NCI-H748 treated with DMSO at 0.1 percent for 48 hours (cell line): Measurements from ENCODE around the gene PARL.
A peak's percentile ranks its signal among the peaks of the same experiment; 100 is the strongest.

Experiments
- DNase-seq: peaks from one replicate; lab custom pipeline; 2025; lab: John Stamatoyannopoulos, UW

The PARL gene

DNA sequence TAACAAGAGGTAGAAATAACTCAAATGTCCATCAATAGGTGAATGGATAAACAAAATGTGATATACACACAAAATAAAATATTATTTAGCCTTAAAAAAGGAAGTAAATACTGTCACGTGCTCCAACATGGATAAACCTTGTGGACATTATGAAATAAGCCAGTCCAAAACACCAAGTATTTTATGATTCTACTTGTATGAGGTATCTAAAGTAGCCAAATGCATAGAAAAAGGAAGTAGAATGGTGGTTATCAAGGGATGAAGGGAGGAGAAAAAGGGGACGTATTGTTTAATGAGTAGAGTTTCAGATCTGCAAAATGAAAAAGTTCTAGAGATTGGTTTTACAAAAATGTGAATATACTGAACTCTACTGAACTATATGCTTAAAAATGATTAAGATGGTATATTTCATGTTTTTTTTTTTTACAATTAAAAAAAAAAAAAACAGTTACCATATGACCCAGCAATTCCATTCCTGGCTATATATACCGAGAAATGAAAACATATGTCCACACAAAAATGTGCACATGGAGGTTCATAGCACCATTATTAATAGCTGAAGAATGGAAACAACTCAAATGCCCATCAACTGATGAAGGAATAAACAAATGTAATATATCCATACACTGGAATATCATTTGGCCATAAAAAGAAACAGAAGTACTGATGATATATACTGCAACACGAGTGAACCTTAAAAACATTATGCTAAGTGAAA is 30.2 kb downstream of the PARL start:
- no peak for DNase-seq

DNA sequence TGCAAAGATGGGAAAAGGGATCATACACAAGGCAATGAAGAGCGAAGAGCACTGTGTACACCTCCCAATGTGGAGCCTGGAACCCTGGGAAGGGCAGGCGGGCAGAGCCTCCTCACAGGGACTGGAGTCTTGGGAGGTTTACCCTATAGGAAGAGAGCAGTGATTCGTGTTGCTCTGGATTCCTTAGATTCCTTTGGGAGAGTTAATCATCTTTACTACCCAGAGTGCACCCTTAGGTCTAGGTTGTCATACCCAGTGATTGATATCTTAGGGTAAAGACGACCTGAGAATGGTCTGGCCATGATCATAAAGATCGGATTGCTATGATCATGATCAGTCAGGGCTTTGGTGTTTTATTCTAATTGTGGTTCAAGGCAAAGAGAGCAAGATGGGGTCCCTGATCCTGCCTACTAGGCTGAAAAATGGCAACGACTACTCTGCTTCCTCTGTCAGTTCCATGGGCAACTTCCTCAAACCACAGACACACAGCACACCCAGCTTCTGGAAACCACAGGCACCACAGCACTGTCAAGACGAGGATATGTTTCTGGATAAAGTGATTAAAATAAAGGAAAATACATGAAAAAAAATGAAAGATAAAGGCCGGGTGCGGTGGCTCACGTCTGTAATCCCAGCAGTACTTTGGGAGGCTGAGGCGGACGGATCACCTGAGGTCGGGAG is 38.9 kb downstream of the PARL start:
- no peak for DNase-seq

DNA sequence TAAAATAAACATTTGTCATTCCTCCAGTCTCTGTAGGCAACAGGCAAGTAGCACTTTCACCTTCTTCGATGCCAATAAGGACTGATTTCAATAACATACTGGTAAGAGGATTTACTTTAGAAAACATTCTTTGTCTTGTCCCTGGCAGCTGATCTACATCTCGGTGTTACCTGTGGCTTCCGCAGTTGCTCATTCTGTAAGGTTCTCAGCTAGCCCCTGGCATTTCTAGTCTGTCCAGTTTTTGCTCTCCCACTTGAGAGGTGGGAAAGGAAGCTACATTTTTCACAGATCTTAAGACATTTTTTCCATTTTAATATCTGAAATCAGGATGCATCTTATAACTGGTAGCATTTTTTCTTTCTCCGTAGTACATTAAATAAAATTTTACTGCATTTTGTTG is 39.6 kb downstream of the PARL start:
- DNase-seq = no peak

DNA sequence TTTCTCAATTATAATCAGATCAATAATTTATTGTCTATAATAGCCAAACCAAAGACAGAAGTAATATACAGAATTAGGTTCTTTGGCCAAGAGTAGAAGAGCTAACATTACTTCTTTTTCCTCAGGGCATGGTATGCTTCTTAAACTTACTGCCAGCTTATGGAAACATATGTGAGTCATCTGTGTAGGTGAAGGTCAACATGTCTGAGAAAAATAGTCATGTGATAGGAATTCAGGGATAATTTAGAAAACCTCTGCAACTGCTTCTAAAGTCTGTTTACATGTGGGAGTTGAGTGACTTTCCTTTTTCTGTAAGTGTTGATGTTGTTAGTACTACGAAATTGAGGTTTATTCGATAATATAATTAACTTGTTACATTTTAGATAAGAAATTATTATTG is 40.1 kb downstream of the PARL start:
- no peak for DNase-seq

DNA sequence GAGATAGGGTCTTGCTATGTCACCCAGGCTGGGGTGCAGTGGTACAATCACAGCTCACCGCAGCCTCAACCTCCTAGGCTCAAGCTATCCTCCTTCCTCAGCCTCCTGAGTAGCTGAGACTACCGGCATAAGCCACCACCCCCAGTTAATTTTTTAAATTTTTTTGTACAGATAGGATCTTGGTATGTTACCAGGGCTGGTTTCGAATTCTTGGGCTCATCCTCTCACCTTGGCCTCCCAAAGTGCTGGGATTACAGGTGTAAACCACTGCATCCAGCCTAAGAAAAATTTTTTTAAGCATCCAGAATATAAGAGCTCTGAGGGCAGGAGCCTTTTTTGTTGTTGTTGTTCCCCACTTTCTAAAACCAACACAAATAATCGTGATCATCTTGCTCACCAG is 44.9 kb downstream of the PARL start:
- DNase-seq = no peak

DNA sequence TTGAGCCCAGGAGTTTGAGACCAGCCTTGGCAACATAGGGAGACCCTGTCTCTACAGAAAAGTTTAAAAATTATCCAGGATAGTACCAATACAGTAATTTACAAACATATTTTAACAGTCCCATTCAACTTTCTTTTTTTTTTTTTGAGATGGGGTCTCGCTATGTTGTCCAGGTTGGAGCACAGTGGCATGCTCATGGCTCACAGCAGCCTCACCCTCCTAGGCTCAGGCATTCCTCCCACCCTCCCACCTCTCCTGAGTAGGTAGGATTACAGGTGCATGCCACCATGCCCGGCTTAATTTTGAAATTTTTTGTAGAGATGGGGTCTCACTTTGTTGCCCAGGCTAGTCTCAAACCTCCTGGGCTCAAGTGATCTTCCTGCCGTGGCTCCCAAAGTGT is 46.8 kb downstream of the PARL start:
- no peak for DNase-seq

DNA sequence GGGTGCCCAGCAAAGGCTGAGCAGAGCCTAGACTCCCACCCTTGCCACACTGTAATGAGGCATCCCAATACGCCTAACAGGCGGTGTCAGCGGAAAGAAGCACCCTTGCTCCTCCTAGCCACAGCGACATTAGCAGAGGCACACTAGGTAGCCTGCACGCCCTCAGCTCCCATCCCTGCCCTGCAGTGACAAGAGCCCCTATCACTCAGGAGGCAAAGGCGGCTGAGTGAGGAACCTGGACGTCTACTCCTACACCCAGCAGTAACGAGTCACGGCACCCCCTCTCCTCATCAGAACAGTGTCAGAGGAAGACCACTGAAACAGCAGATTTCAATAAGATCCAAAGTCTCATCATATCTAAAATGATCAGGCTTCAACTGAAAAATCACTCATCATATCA is 47.3 kb downstream of the PARL start:
- DNase-seq = no peak

DNA sequence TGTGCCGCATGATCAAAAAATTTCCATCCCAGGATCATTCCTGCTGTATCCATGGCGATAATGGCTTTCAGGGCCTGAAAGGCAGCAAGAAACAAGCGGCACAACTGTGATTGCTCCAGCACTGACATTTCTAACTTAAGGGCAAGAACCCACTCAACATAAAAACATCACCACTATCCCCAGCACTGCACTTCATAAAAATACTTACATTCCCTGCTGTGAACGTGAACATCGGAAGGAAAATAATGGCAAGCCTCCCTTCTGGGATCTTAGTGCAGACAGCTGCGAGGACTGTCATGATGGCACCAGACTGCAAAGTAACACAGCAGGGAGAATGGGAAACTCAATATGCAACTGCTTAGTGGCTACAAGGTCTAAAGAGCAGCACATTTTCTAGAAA is 51.2 kb downstream of the PARL start:
- DNase-seq = no peak

DNA sequence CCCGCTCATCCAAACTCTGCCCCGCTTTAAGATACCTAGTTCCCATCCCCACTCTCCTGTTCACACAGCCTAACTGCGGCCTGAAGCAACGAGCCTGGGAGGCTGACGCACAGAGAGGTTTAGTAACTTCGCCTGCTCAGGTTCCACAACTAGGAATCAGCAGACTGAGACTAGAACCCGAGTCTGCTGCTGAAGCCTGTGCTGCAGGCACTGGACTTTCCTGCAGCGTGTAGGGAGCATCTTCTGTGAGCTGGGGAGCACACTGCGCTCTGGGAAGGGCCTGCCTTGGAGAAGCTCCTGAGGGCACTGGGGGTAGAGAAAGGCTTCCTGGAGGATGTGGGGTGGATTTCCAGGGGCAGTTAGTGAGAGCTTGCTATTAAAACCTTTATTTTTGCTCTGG is 54.5 kb downstream of the PARL start:
- DNase-seq = no peak

DNA sequence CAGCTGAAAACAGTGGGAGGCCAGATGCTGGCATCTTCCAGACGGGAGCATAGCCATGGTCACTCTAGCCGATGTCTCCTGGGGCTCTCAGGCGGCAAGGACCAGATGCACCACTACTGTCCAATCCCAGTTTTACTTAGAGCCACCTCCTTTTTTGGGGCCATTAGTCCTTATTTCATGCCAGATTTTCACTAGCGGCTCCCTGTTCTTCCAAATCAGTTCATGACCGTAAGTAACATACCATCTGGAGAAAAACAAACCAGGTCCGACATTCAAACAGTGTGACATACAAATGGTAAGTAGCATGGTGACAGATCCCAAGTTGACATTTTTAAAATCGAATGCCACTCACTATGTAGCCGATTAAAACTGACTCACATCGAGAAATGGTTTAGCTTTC is 55.2 kb downstream of the PARL start:
- no peak for DNase-seq

DNA sequence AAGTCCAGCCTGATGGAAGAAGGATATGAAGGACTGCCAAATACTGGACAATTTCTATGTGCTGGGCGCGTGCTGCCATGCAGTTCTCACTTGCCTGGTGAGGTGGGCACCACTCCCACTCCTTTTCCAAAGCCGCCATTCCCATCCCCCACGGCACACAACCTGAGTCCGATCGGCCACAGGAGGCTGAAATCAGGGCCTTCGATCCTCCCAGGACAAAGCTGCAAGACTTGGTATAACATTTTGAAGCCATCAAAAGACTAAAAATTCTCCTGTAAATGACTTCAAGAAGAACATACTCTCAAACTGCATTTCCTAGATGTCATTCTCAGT is 56.2 kb downstream of the PARL start:
- DNase-seq = no peak

DNA sequence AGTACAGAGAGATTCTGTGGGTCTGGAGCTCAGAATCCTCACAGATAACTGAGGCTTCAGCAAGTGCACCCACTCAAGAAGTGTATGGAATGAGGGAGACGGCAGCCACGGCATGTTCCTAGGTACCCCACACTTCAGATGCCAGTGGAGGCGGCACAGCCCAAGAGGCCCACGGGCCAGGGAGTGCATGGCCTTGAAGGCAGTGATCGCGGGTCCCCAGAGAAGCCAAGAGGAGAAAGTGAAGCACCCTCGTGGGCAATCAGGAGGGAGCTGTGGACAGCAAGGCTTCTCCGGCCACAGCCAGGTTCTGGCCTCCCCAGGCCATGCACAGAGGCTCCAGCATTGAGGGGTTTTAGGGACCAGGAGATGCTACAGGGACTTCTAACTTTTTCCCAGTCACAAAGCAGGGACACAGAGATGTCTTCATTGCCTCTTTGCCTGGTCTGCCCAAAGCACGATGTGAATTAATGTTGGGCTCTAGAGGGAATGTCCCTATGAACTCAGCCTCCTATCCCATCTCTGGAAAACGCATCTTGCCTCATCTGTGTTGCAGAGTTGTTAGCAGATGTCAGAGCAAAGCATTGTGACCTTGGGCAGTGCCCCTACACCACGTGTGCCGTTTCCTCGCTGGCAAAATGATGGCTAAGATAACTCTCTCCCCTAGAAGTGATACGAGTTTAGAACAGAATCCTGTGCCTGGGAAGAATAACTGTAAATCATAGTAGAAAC is 56.7 kb downstream of the PARL start:
- DNase-seq = no peak

DNA sequence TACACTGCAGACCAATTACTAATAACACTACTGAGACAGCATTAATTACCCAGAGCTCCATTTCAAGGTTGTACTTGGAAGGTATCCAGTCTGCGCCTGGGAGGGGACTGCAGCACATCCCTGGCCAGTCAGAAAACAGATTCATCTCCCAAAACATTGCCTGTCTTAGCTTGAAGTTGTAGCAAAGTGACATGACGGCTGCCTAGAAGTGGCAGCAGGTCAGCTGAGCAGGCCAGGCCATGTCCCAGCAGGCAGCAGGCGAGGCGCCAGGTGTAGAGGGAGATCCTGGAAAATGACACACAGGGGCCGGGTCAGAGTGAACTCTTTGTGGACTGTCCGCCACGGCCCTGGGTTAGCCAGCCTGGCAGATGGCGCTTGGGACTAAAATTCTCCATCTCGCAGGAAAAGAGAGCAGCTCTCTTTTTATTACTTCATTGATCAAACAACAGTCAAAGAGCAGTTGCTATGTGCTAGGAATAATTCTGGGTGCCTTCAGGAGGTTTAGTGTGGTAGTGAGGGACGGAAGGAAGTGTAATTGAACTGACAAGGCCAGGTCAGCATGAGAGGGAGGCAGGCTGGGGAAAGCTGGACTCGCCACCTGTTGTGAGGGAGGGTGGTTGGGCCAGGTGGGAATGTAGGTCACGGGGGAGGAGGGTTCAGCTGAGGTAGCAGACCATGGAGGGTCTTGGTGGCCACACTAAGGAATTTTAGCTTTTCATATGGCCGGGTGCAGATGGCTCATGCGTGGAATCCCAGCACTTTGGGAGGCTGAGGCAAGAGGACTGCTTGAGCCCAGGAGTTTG is 58.0 kb downstream of the PARL start:
- DNase-seq = no peak

DNA sequence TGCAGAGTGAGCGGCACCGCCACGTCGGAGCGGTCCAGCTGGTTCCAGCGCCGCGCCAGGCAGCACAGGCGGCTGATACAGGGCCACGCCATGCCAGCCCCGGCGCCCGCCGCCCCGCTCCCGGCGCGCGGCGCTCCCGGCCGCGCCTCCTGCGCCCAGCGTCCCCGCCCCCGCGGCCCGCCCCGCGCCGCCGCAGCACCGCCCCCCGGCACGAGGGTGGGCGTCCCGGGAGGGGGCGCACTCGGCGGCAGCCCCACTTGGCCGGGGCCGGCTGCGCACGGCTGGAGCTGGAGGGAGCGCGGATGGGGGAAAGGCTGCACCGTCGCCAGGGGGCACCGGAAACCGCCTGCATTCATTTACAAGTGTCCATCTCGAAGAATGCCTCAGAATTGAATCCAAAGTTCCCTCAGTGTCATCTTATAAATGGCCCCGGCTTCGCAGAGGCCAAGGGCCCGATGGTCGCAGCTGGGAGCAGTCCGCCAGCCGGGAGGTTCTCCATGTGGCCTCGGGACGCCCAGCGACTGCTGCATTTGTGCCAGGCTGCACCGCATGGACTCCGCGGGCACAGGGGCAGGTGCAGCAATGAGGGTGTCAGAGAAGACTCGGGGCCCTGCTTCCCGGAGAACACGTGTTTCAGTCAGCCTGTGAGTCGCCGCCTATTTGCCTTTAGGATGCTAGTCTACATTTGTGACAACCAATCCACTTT is 59.1 kb downstream of the PARL start, which contains the start of gene MAP6D1:
Gene MAP6D1 (minus strand): TSS at position 122 of the 706 bp plus-strand sequence. CDS start 30 bp downstream, at position 92.
- no peak for DNase-seq

DNA sequence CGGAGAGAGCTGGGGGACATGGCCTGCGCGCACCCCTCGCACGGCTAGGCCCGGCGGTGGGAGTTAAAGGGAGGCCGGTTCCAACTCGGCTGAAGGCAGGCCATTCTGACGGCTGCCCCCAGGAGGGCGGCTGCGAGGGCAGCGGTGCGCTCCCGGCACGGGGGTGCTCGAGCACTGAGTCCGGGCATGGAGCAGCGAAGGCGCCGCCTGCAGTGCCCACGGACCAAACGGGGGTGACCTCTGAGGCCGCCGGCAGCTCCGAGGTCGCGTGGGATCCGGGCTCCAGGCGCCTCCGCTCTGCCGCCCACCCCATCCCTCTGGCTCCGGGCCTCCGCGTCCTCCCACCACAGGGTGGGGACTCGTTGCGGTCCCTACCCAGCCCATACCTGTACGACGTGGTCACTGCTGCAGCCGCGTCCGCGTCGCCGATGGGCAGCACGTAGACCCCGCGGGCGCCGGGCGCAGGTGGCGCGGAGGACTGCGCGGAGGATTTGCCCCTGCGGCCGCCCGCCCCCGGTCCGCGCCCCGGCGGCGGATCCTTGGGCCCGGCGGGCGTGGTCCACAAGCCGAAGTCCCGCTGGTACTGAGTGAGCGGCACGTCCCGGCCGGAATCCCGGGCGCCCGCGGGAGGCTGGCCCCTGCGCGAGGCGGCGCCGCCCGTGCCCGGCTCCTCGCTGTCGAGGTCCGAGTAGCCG is 59.8 kb downstream of the PARL start:
- DNase-seq = no peak

DNA sequence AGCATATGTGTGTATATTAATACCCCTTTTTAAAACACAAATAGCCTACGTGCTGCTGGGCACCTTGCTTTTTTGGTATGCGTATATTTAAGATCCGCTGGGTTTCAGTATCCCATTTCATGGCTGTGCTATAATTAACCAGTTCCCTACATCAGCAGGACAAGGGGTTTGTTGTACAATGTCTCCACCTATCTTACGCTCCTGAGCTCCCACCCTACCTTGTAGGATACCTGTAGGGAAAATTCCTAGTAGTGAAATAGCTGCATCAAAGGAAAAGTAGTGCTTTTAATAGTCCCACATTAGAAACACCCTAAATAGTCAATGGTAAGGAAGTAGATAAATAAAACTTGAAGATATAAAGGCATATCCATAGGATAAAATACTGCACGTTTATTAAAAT is 60.7 kb downstream of the PARL start:
- DNase-seq = peak; percentile 19

DNA sequence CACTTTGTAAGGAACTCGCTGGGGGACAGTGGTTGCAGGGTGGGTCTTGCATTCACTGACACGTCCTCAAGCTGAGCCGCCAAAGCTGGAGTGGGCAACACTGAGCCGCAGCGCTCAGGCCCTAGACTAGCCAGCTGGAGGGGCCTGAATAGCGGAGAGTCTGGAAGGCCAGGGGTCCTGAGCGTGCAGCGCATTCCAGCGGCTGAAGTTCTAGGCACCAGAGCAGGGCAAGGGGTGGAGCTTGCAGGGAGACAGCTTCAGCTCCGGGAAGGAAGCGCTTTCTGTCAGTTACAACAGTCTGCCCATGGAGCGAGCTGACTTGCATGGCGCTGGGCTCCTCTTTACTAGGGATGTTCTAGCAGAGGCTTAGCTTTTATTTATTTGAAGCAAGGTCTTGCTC is 62.0 kb downstream of the PARL start:
- DNase-seq = no peak

DNA sequence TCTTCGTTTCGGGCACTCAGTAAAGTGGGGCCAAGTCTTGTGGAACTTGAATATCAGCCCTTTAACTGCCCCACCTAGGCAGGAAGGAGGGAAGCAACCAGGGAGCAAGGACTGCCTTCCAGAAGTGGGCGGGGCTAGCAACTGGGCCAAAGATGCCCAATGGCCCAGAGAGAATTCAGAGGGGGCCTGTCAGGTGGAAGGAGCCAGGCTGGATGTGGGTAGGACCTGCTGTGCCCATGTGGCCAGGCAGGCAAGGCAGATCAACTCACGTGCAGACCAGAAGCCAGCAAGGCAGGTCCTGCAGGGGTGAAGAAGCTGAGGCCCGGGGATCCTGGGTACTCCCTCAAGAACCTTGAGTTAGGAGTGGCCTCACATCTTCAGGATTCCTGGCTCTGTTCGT is 64.8 kb downstream of the PARL start:
- DNase-seq = no peak

DNA sequence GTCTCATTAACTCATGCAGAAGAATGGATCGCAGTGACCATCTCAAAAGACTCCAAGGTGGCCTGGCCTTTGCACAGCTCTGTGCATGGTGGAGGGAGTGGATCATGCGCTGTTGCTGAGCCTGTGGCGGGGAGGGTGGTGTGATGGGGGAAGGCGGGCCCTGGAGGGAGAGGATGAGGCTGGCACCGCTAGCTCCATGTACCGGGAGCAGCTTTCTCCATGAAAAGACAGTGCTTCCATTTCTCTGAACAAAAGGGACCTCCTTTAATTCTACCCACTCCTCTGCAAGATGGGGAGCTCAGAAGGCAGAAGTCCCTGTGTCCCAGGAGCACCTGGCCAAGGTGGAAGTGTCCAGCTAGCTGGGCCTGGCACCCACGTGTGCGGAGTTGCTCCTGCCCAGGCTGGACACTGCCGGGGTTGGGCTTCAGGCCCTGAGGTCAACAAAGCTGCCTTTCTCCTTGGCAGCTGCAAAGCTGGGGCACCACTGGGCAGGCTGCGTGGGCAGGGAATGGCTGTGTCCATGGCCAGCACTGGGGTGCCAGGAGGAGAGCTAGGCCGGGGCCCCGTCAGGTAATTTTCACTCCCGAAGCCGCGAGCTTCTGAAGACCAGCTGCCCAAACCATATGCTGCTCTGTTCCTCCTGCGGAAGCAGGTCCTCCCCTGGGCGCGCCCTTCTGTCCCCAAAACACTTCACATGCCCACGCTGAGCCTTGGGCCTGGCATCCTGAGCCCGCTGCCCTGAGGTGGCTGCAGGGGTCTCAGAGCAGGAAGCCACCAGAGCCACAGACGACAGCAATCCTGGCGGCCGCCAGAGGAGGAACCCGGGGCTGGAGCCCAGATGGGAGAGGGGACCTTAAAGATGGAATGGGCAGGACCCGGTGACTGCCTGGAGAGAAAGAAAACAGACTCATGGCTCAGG is 65.7 kb downstream of the PARL start:
- no peak for DNase-seq

DNA sequence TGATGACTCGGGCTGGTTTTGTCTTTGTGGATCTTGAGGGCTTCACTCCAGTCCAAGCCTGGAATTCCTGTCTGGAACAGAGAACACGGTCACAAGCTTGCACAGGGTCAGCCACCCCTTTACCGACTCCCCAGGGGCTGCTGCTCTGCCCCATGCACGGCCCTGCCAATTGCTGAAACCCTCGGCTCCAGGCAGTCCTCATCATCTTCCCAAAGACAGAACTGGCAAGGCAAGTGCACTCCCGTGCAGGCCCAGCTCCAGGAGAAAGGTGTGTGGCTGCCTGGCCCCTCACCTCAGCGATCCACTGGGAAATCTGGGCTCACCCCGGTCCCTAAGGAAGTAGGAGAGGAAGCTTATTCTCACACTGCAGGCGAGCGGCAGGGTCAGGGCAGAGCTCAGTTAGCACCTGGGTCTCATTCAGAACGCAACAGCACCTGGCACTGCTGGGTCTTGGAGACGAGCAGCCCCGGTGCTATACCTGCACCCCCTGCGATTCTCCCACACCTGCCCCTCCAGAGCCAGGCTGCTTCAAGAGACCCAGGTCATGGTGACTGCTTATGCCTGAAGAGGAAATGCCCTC is 66.5 kb downstream of the PARL start:
- no peak for DNase-seq
